Measurements from ENCODE around the gene FAM53A.

FAM53A gene

GRCh38 chr4:1637580-1638271 is 46.4 kb downstream of the FAM53A start:
- DNase-seq, result no peak

- DNase-seq, result no peak
Measured at GRCh38 chr4:1636490-1637211, 47.5 kb downstream of the FAM53A start.

- DNase-seq, result no peak
Measured at GRCh38 chr4:1635464-1635863, 48.6 kb downstream of the FAM53A start.

GRCh38 chr4:1633993-1634392 is 50.1 kb downstream of the FAM53A start:
- DNase-seq, result no peak

- no peak for DNase-seq
Measured at GRCh38 chr4:1632109-1633104, 51.7 kb downstream of the FAM53A start.

- no peak for DNase-seq
Measured at GRCh38 chr4:1631136-1631535, 53.0 kb downstream of the FAM53A start.

GRCh38 chr4:1630266-1630665 is 53.8 kb downstream of the FAM53A start:
- no peak for DNase-seq

GRCh38 chr4:1629699-1630083 is 54.4 kb downstream of the FAM53A start:
- DNase-seq, result no peak

GRCh38 chr4:1628892-1629698 is 55.0 kb downstream of the FAM53A start:
- no peak for DNase-seq

GRCh38 chr4:1627417-1628313 is 56.4 kb downstream of the FAM53A start:
- DNase-seq, result no peak

- no peak for DNase-seq
Measured at GRCh38 chr4:1626941-1627340, 57.2 kb downstream of the FAM53A start.

GRCh38 chr4:1626151-1626550 is 58.0 kb downstream of the FAM53A start:
- no peak for DNase-seq

GRCh38 chr4:1625600-1626138 is 58.4 kb downstream of the FAM53A start:
- DNase-seq, result no peak

GRCh38 chr4:1624519-1624910 is 59.6 kb downstream of the FAM53A start:
- DNase-seq, result no peak

- DNase-seq, result no peak
Measured at GRCh38 chr4:1623821-1624518, 60.1 kb downstream of the FAM53A start.

GRCh38 chr4:1623400-1623799 is 60.7 kb downstream of the FAM53A start:
- DNase-seq, result no peak

GRCh38 chr4:1622956-1623355 is 61.2 kb downstream of the FAM53A start:
- DNase-seq, result no peak

GRCh38 chr4:1622238-1622637 is 61.9 kb downstream of the FAM53A start:
- no peak for DNase-seq

- DNase-seq, result no peak
Measured at GRCh38 chr4:1621526-1621925, 62.6 kb downstream of the FAM53A start.

GRCh38 chr4:1619151-1619672 is 64.9 kb downstream of the FAM53A start:
- no peak for DNase-seq
